Left lung (tissue), 10 donors: ENCODE data around the gene CCDC167. TPM values are rescaled to one million over a fixed set of nuclear protein-coding genes. Genes with fewer than 3 reads are reported as not detected.

ENCODE experiments used
- ATAC-seq: fragments of 200-7000 bp; cut with Tn5 transposase; one replicate; pipeline ENCODE4 v1.9.1; 2020; ENCODE audit warnings: moderate library complexity
- DNase-seq, 4 donors: peaks; one replicate each; pipeline ENCODE4 v3.0.0-alpha.2; 2013 to 2020
- H3K27ac ChIP-seq, 2 donors: fragments of 200-600 bp; sonication (generic) in 1 of 2; one replicate each; pipeline versions ENCODE4 v1.5.0 to v1.8.0; 2020 to 2021
- H3K27me3 ChIP-seq, 2 donors: fragments of 200-600 bp; sonication (generic) in 1 of 2; one replicate each; pipeline versions ENCODE4 v1.5.0 to v1.8.0; 2020 to 2021
- H3K36me3 ChIP-seq, 2 donors: fragments of 200-600 bp; sonication (generic) in 1 of 2; one replicate each; pipeline versions ENCODE4 v1.5.0 to v1.8.0; 2020 to 2021
- H3K4me1 ChIP-seq, 2 donors: fragments of 200-600 bp; one replicate each; pipeline ENCODE4 v1.8.0; 2021
- H3K4me3 ChIP-seq, 2 donors: fragments of 200-600 bp; sonication (generic) in 1 of 2; one replicate each; pipeline versions ENCODE4 v1.5.0 to v1.8.0; 2020 to 2021; ENCODE audit warnings: mild to moderate bottlenecking in 1 of 2
- H3K9me3 ChIP-seq, 2 donors: fragments of 200-600 bp; sonication (generic) in 1 of 2; one replicate each; pipeline versions ENCODE4 v1.5.0 to v1.8.0; 2020 to 2021
- CTCF ChIP-seq, 2 donors: fragments of 200-600 bp; sonication (generic) in 1 of 2; IDR thresholded peaks; one replicate each; pipeline versions ENCODE4 v1.5.0 to v1.8.0; 2021; ENCODE audit warnings: antibody characterized with exemption in 2 of 2
- intact Hi-C, 2 donors: fragments of 100-400 bp; cut with DNase I; formaldehyde crosslinking; loops; one replicate each; pipeline versions ENCODE4 v1.11.2 to v1.14.2; 2022
- polyA plus RNA-seq, 6 donors: library from polyadenylated mRNA; unstranded; fragments of 120-200 nt; gene quantifications; one replicate each; pipeline ENCODE4 v1.2.1, GENCODE V29; 2013; ENCODE audit not compliant: insufficient read length in 6 of 6
- total RNA-seq, 2 donors: library from RNA; stranded (reverse); fragmentation: NEBNext Ultra II Directional; extraction: Animal tissue kit (Norgen Biotek cat#: 25700); gene quantifications; one replicate each; pipeline ENCODE4 v1.2.1, GENCODE V29; 2021
- donor health status: DM: no; HTN: yes; CAD: no.
- donor health status: DM: no; HTN: no; CAD: no.

Gene CCDC167
- total and polyA plus RNA-seq, 8 donors: 18.2 to 25.2 (median 23.7) TPM

- intact Hi-C loops: no loop called here
- peaks cover 0 to 11% of the 10 kb centered on the region in 2 donors for H3K4me1 ChIP-seq
- H3K27me3 ChIP-seq: peaks cover 39 to 76% of the 10 kb centered on the region in 2 donors
- H3K9me3 ChIP-seq: no peaks in the 10 kb centered on the region
- H3K27ac ChIP-seq: no peak overlapping the region
- no peak for TF ChIP-seq CTCF (IDR thresholded peaks at IDR 0.05)
- ATAC-seq: no peak
- H3K36me3 ChIP-seq: no peaks in the 10 kb centered on the region
- DNase-seq: no peak
- H3K4me3 ChIP-seq: no peak overlapping the region
These were observed 36.9 kb upstream of the CCDC167 start for GRCh38 chr6:37536491-37537190.

DNA sequence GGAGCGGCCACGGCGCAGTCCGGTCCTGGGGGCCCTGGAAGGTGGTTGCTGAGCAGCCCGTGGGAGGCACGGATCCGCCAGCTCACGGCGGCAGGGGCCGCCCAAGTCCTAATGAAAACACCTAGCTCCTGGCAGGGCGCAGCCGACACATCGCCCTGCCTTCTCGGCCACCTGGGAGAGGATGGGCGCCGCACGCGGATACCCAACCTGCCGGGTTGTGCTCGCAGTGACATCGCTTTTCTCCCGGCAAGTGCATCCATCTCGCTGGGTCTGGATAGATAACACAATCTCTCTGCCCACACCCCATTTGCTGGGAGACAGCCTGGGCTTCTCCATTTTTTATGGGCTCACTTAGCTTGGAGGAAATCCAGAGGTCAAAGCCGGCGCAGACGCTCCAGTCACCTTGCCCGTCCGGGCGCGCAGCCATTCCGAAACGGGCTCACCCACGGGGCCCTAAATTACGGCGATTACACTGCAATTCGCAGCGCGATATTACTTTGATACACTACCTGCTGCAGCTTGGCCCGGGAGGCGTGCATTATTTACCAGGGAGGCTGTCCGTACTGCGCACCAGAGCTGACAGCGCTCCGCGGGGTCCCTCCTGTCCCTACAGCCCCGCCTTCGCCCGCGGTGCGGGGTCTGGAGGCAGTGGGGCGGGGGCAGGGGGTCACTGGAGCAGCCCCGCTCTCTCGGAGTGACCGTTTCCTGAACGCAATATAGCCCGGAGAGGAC lies 36.2 kb upstream of the CCDC167 start:
- ATAC-seq (no peak), DNase-seq (no peak)
- intact Hi-C loops: no loop called here
- Histone ChIP-seq H3K4me1 (peaks cover 0 to 11% of the 10 kb centered on the region in 2 donors), H3K4me3 (no peak overlapping the region), H3K36me3 (no peaks in the 10 kb centered on the region), H3K27ac (no peak overlapping the region), H3K27me3 (peaks cover 39 to 84% of the 10 kb centered on the region in 2 donors), H3K9me3 (no peaks in the 10 kb centered on the region)
- no peak for TF ChIP-seq CTCF (IDR thresholded peaks at IDR 0.05)

DNA sequence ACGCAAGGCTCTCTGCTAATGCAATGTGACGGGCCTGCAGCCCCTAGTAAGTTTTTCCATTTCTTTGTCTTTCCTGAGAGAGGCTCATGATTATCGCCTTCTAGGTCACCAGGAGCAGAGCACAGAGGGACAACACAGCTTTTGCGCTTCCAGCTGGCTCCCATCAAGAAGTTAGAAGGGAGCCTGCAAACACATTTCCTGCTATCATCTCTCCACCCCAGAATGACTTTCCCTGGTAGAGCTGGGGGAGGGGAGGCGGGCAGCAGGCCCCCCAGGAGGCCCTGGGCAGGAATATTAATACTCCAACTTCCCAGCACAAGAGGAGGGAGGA lies 35.7 kb upstream of the CCDC167 start:
- Histone ChIP-seq H3K9me3 (no peaks in the 10 kb centered on the region), H3K4me3 (no peak overlapping the region), H3K36me3 (no peaks in the 10 kb centered on the region), H3K27ac (no peak overlapping the region), H3K27me3 (peaks cover 39 to 88% of the 10 kb centered on the region in 2 donors), H3K4me1 (peaks cover 0 to 11% of the 10 kb centered on the region in 2 donors)
- ATAC-seq (no peak), DNase-seq (peak in 1 of 4 donors; percentile 27)
- intact Hi-C loops: no loop called here
- TF ChIP-seq CTCF (IDR thresholded peaks at IDR 0.05): no peak

DNA sequence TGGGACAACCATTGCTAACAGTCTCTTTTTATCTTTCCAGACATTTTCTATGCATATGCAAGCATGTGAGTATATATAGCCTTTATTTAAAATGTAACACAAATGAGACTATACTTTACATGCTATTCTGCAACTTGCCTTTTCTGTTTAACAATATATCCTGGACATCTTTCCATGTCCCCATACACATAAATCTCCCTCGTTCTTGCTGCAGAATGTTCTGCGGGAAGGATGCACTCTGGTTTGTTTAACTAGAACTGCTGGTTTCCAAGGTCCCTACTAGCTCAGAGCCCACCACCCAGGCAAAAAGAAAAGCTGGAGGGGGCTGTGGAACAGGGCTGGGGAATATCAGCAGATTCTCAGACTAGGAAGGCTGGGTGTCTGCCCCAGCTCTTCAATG lies 35.2 kb upstream of the CCDC167 start:
- no peak for ATAC-seq
- no peaks in the 10 kb centered on the region for H3K9me3 ChIP-seq
- H3K4me3 ChIP-seq: no peak overlapping the region
- no peaks in the 10 kb centered on the region for H3K36me3 ChIP-seq
- no peak for DNase-seq
- no peak overlapping the region for H3K27ac ChIP-seq
- intact Hi-C loops: no loop called here
- no peak for TF ChIP-seq CTCF (IDR thresholded peaks at IDR 0.05)
- peaks cover 39 to 93% of the 10 kb centered on the region in 2 donors for H3K27me3 ChIP-seq
- H3K4me1 ChIP-seq: peaks cover 0 to 11% of the 10 kb centered on the region in 2 donors

DNA sequence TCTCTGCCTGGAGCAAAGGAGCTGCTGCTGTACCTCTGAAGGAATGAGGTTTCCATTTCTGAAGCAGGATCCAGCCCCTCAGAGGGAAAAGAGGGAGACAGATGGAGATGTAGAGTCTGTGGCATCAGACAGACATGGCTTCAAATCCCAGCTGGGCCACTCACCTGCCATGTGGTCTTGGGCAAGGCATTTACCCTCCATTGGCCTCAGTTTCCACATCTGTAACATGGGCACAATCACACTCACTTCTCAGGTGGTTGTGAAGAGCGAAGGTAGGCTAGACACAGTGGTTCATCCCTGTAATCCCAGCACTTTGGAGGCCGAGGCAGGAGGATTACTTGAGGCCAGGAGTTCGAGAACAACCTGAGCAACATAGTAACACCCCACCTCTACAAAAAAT lies 32.4 kb upstream of the CCDC167 start:
- DNase-seq (no peak), ATAC-seq (no peak)
- intact Hi-C loops: no loop called here
- Histone ChIP-seq H3K27ac (no peak overlapping the region), H3K27me3 (peaks cover 37 to 97% of the 10 kb centered on the region in 2 donors), H3K4me1 (peaks cover 0 to 11% of the 10 kb centered on the region in 2 donors), H3K9me3 (no peaks in the 10 kb centered on the region), H3K36me3 (no peaks in the 10 kb centered on the region), H3K4me3 (no peak overlapping the region)
- TF ChIP-seq CTCF (IDR thresholded peaks at IDR 0.05): no peak
